Thoracic aorta (tissue), 2 donors: ENCODE data around the gene TNFSF11. TPM values are rescaled to one million over a fixed set of nuclear protein-coding genes. Genes with fewer than 3 reads are reported as not detected.

Experiments used
- ATAC-seq: fragments of 150-250 bp; one replicate; pipeline ENCODE4 v1.8.0; 2017; ENCODE audit warnings: low read depth; ENCODE audit not compliant: insufficient number of reproducible peaks, low FRiP score
- DNase-seq: peaks from one replicate; pipeline ENCODE4 v3.0.0-alpha.2; 2020; ENCODE audit warnings: low spot score
- H3K27ac ChIP-seq, 2 donors: fragments of 200-600 bp; sonication (generic); 1 replicate in 1 of 2; 2 replicates in 1 of 2; pipeline ENCODE4 v1.5.1; 2016; ENCODE audit warnings: mild to moderate bottlenecking in 2 of 2, moderate library complexity in 2 of 2
- H3K27me3 ChIP-seq: fragments of 200-600 bp; sonication (generic); replicated peaks from 2 replicates; pipeline ENCODE4 v1.6.0; 2016; ENCODE audit warnings: mild to moderate bottlenecking; ENCODE audit not compliant: insufficient read depth
- H3K36me3 ChIP-seq: fragments of 200-600 bp; sonication (generic); one replicate; pipeline ENCODE4 v1.5.1; 2016
- H3K4me1 ChIP-seq, 2 donors: fragments of 200-600 bp; sonication (generic); 1 replicate in 1 of 2; 2 replicates in 1 of 2; pipeline versions ENCODE4 v1.5.1 to v1.6.0; 2016; ENCODE audit warnings: low read depth in 2 of 2, mild to moderate bottlenecking in 1 of 2; ENCODE audit not compliant: control insufficient read depth in 1 of 2
- H3K4me3 ChIP-seq: fragments of 200-600 bp; sonication (generic); 2 replicates; pipeline ENCODE4 v1.5.1; 2016; ENCODE audit warnings: mild to moderate bottlenecking
- H3K9me3 ChIP-seq: fragments of 200-600 bp; sonication (generic); 2 replicates; pipeline ENCODE4 v1.5.1; 2016
- total RNA-seq, 2 donors: library from RNA; depleted of rRNA; stranded (reverse); fragments of >200 nt; gene quantifications; one replicate each; pipeline versions ENCODE4 v1.1.0 to v1.2.3, GENCODE V29; 2016
- TF ChIP-seq, protein P1 (sequence below): fragments of 200-600 bp; sonication (generic); IDR thresholded peaks from one replicate; pipeline ENCODE4 v1.5.1; 2019; ENCODE audit warnings: antibody characterized with exemption

The TNFSF11 gene
- total RNA-seq, 2 donors from 2014 or later = 0.71 TPM; not detected in 1

DNA sequence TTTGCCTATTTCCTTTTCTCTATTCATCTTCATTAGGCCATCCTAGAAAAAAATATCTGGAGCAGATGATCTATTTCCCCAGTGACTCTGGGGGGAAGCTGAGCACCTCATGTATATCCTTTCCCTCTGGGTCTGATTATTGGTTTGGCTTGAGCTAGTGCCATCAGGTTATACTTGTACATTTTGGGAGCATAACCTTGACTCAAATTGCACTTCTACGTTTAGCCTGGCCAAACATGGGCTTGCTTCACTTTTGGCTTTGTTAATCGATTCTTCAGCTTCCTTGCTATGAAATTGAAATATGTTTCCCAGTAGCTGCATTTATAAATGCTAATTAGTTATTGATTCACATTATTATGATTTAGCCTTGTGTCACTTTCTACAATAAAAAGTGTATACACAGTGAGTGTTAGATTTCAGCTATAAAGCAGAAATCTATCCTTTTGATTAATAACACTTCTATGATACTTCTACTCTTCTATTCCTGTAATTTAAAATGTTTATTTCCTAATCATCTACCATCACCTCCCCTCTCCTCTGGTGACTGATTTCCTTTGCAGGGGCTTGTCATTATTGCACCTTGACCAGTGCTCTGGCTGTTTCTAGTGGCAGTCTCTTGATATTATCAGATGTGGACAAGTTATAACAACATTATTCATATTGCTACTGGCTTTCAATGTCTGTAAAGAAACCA lies 37.3 kb downstream of the TNFSF11 start:
- TF ChIP-seq, protein P1, sequence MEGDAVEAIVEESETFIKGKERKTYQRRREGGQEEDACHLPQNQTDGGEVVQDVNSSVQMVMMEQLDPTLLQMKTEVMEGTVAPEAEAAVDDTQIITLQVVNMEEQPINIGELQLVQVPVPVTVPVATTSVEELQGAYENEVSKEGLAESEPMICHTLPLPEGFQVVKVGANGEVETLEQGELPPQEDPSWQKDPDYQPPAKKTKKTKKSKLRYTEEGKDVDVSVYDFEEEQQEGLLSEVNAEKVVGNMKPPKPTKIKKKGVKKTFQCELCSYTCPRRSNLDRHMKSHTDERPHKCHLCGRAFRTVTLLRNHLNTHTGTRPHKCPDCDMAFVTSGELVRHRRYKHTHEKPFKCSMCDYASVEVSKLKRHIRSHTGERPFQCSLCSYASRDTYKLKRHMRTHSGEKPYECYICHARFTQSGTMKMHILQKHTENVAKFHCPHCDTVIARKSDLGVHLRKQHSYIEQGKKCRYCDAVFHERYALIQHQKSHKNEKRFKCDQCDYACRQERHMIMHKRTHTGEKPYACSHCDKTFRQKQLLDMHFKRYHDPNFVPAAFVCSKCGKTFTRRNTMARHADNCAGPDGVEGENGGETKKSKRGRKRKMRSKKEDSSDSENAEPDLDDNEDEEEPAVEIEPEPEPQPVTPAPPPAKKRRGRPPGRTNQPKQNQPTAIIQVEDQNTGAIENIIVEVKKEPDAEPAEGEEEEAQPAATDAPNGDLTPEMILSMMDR = no peak
- no peak overlapping the region for H3K4me3 ChIP-seq
- no peak for DNase-seq

DNA sequence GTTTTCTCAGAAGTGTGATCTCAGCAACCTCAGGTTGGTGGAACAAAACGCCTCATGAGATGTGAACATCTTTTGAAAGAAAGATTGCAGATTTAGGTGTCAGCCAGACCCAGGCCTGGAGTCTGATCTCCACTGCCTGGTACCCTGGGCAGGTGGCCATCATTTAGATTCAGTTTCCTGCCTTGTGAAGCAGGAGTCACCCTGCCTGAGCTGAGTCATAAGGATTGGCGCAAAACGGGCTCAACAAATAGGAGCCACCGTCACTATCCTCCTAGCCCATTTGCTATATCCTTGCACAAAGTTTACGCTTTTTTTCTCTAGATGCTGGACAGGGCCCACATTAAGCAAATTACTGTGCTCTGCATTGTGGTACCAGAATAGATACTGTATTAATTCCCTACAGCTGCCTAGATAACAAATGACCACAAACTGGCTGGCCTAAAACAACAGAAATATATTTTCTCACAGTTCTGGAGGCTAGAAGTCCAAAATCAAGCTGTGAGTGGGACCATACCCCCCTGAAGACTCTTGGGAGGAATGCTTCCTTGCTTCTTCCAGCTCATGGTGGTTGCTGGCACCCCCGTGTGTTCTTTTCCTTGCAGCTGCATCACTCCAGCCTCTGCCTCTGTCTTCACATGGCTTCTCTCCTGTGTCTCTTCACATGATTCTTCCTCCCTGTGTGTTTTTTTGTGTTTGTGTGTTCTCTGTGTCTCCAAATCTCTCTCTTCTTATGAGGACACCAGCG lies 38.2 kb downstream of the TNFSF11 start:
- H3K36me3 ChIP-seq = no peaks in the 10 kb centered on the region
- H3K4me1 ChIP-seq = no peaks in the 10 kb centered on the region
- H3K9me3 ChIP-seq = no peaks in the 10 kb centered on the region
- no peak for DNase-seq
- H3K27me3 ChIP-seq = no peaks in the 10 kb centered on the region
- no peak overlapping the region for H3K4me3 ChIP-seq
- no peak overlapping the region for H3K27ac ChIP-seq
- TF ChIP-seq, protein P1 = no peak
- ATAC-seq = no peak

More for the DNA sequence above, 37.3 kb downstream of the TNFSF11 start:
- Histone ChIP-seq H3K36me3 (no peaks in the 10 kb centered on the region), H3K27ac (no peak overlapping the region), H3K4me1 (no peaks in the 10 kb centered on the region), H3K27me3 (no peaks in the 10 kb centered on the region), H3K9me3 (no peaks in the 10 kb centered on the region)
- no peak for ATAC-seq

DNA sequence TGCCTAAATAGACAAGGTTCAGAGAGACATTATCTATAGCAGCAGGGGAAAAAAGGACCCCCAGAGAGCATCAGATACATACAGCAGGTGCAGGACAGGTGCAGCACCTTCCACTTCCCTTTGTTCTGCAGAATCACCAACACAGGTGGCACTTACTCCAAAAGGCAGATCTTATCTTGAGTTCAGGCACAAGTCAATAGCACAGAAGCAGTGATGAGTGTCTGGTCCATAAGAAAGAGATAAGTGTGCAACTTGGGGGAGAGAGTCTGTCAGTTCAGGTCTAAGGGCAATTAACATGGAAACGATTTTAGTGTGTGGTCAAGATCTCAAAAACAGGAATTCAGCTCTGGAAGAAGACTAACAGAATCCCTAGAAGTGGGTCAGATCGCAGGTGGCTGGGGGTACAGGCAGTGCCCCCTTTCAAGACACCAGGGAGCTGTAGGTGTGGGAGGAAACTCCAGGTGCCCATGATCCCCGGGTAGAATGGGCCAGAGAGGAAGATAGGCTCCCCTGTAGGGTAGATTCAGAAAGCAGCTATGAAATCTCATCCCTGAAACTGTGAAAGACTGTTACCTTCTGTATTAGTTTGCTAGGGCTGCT lies 40.6 kb downstream of the TNFSF11 start:
- Histone ChIP-seq H3K27ac (no peak overlapping the region), H3K9me3 (no peaks in the 10 kb centered on the region), H3K4me3 (no peak overlapping the region), H3K36me3 (no peaks in the 10 kb centered on the region), H3K27me3 (no peaks in the 10 kb centered on the region), H3K4me1 (no peaks in the 10 kb centered on the region)
- no peak for ATAC-seq
- TF ChIP-seq, protein P1 = no peak
- DNase-seq = no peak

DNA sequence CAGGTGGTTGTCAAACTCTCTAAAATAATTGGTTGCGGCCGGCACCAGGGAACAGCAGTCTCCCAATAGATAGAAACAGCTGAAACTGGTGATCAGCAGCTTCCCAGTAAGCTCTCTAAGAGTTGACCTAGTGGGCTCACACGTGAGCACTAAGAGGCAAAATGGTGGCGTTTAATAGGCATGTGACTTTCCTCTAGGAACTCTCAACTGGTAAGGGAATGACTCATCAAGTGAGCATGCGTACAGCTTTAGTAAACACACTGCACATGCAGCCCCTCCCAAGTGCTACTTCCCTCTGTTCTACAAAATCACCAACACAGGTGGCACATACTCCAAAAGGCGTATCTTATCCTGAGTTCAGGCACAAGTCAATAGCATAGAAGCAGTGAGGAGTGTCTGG lies 41.7 kb downstream of the TNFSF11 start:
- ATAC-seq = no peak

More for the DNA sequence above, 41.7 kb downstream of the TNFSF11 start:
- Histone ChIP-seq H3K36me3 (no peaks in the 10 kb centered on the region), H3K27ac (no peak overlapping the region), H3K9me3 (no peaks in the 10 kb centered on the region), H3K27me3 (no peaks in the 10 kb centered on the region), H3K4me3 (no peak overlapping the region), H3K4me1 (no peaks in the 10 kb centered on the region)
- DNase-seq = no peak
- TF ChIP-seq, protein P1 = no peak
